Natural killer cell (primary cell): Measurements from ENCODE around the gene ZDHHC16. TPM values are rescaled to one million over a fixed set of nuclear protein-coding genes. Genes with fewer than 3 reads are reported as not detected.
"Not testable (repeated sequence)": the region's sequence is repeated elsewhere in the genome, so short reads cannot be mapped to it uniquely, and the experiment has no call there.

Experiments
- ATAC-seq, 3 donors: fragments of 150-1000 bp in 2 of 3; fragments of 200-7000 bp in 1 of 3; cut with Tn5 transposase; 1 replicate in 1 of 3; 2 replicates in 2 of 3; pipeline ENCODE4 v1.10.0; 2021; ENCODE audit warnings: mild to moderate bottlenecking in 2 of 3, moderate library complexity in 2 of 3
- DNase-seq, 2 donors: peaks; one replicate each; pipeline versions ENCODE4 v3.0.0 to v3.0.0-alpha.2; 2013 to 2021; ENCODE audit warnings: mixed read lengths in 1 of 2
- H3K27ac ChIP-seq: one replicate; pipeline ENCODE4 v1.5.1; 2013; ENCODE audit warnings: mild to moderate bottlenecking, low read length
- H3K27me3 ChIP-seq: one replicate; pipeline ENCODE4 v1.6.1; 2013; ENCODE audit warnings: low read length; ENCODE audit not compliant: control insufficient read depth, insufficient read depth
- H3K36me3 ChIP-seq: one replicate; pipeline ENCODE4 v1.6.1; 2013; ENCODE audit warnings: low read length; ENCODE audit not compliant: control insufficient read depth, insufficient read depth
- H3K4me1 ChIP-seq: one replicate; pipeline ENCODE4 v1.6.1; 2013; ENCODE audit warnings: low read length; ENCODE audit not compliant: control insufficient read depth, insufficient read depth
- H3K4me3 ChIP-seq: one replicate; pipeline ENCODE4 v1.5.1; 2013; ENCODE audit warnings: low read length
- H3K9me3 ChIP-seq: one replicate; pipeline ENCODE4 v1.6.1; 2013; ENCODE audit warnings: low read length; ENCODE audit not compliant: control insufficient read depth, insufficient read depth
- H3K27ac Mint-ChIP-seq, 2 donors: one replicate each; pipeline ENCODE4 v1.8.0; 2022; ENCODE audit warnings: mild to moderate bottlenecking in 2 of 2, mixed read lengths in 2 of 2, moderate library complexity in 1 of 2
- H3K27me3 Mint-ChIP-seq, 2 donors: one replicate each; pipeline ENCODE4 v1.8.0; 2022; ENCODE audit warnings: low read depth in 2 of 2, mixed read lengths in 2 of 2
- H3K36me3 Mint-ChIP-seq: one replicate; pipeline ENCODE4 v1.8.0; 2022; ENCODE audit warnings: mixed read lengths
- H3K4me1 Mint-ChIP-seq, 2 donors: one replicate each; pipeline ENCODE4 v1.8.0; 2022; ENCODE audit warnings: mixed read lengths in 2 of 2
- H3K4me3 Mint-ChIP-seq: one replicate; pipeline ENCODE4 v1.8.0; 2022; ENCODE audit warnings: mild to moderate bottlenecking, moderate library complexity, mixed read lengths
- H3K9me3 Mint-ChIP-seq, 2 donors: one replicate each; pipeline ENCODE4 v1.8.0; 2022; ENCODE audit warnings: mixed read lengths in 2 of 2
- CTCF ChIP-seq: fragments of 200-600 bp; IDR thresholded peaks from one replicate; pipeline ENCODE4 v1.8.0; 2022; ENCODE audit warnings: antibody characterized with exemption
- WGBS: methylation state at CpG from one replicate; pipeline ENCODE4 v1.1.7; 2013; ENCODE audit warnings: missing lambda C conversion rate; ENCODE audit not compliant: insufficient coverage; 5-methylcytosine and 5-hydroxymethylcytosine counted together
- intact Hi-C: fragments of 100-400 bp; cut with micrococcal nuclease; formaldehyde crosslinking; loops from one replicate; pipeline ENCODE4 v1.14.2; 2022
- total RNA-seq, 4 donors: library from RNA; stranded (reverse); fragments of 120-200 nt in 1 of 4; gene quantifications; one replicate each; pipeline versions ENCODE4 v1.2.3 to v1.2.4, GENCODE V29; 2013 to 2022

The ZDHHC16 gene
- total RNA-seq, 3 donors from 2014 or later (not counting 1 experiment from before 2014, with no cell fraction given): 11.3 to 18.7 (median 12.7) TPM

- H3K9me3 Mint-ChIP-seq: no peaks in the 10 kb centered on the region
- Histone ChIP-seq H3K27me3 (no peaks in the 10 kb centered on the region), H3K9me3 (no peaks in the 10 kb centered on the region), H3K36me3 (peaks cover 80% of the 10 kb centered on the region), H3K4me3 (no peak overlapping the region), H3K27ac (no peak overlapping the region), H3K4me1 (no peaks in the 10 kb centered on the region)
- ATAC-seq (no peak), DNase-seq (no peak)
- no peaks in the 10 kb centered on the region for H3K36me3 Mint-ChIP-seq
- TF ChIP-seq CTCF: no peak
- no peak overlapping the region for H3K4me3 Mint-ChIP-seq
- H3K27me3 Mint-ChIP-seq: no peaks in the 10 kb centered on the region
- no peak overlapping the region for H3K27ac Mint-ChIP-seq
- intact Hi-C loops: no loop called here
- WGBS: 96% methylated on average over 7 of the region's 7 CpGs
- no peaks in the 10 kb centered on the region for H3K4me1 Mint-ChIP-seq
Measured at GRCh38 chr10:97465982-97466381, 20.0 kb downstream of the ZDHHC16 start.

GRCh38 chr10:97466755-97467154 lies 20.8 kb downstream of the ZDHHC16 start:
- H3K27me3 Mint-ChIP-seq: no peaks in the 10 kb centered on the region
- Histone ChIP-seq H3K4me3 (no peak overlapping the region), H3K36me3 (peaks cover 75% of the 10 kb centered on the region), H3K27ac (no peak overlapping the region), H3K4me1 (no peaks in the 10 kb centered on the region), H3K9me3 (no peaks in the 10 kb centered on the region), H3K27me3 (no peaks in the 10 kb centered on the region)
- no peaks in the 10 kb centered on the region for H3K36me3 Mint-ChIP-seq
- no peak for TF ChIP-seq CTCF
- H3K4me3 Mint-ChIP-seq: no peak overlapping the region
- no peak overlapping the region for H3K27ac Mint-ChIP-seq
- no peaks in the 10 kb centered on the region for H3K4me1 Mint-ChIP-seq
- no peaks in the 10 kb centered on the region for H3K9me3 Mint-ChIP-seq
- DNase-seq (no peak), ATAC-seq (no peak)
- 100% methylated on average over 4 of the region's 4 CpGs for WGBS
- intact Hi-C loops: no loop called here

GRCh38 chr10:97468162-97468561 lies 22.2 kb downstream of the ZDHHC16 start:
- WGBS: 80% methylated on average over 3 of the region's 3 CpGs
- no peak for TF ChIP-seq CTCF
- Histone ChIP-seq H3K9me3 (no peaks in the 10 kb centered on the region), H3K4me3 (no peak overlapping the region), H3K36me3 (peaks cover 68% of the 10 kb centered on the region), H3K27ac (no peak overlapping the region), H3K27me3 (no peaks in the 10 kb centered on the region), H3K4me1 (no peaks in the 10 kb centered on the region)
- Mint-ChIP-seq H3K27ac (no peak overlapping the region), H3K27me3 (no peaks in the 10 kb centered on the region), H3K36me3 (peaks cover 2% of the 10 kb centered on the region), H3K9me3 (no peaks in the 10 kb centered on the region), H3K4me3 (no peak overlapping the region), H3K4me1 (no peaks in the 10 kb centered on the region)
- DNase-seq (no peak), ATAC-seq (no peak)
- intact Hi-C loops: no loop called here

- ATAC-seq, H3K9me3 ChIP-seq, H3K9me3 Mint-ChIP-seq, H3K36me3 Mint-ChIP-seq, H3K4me1 Mint-ChIP-seq, H3K4me1 ChIP-seq, intact Hi-C loops, H3K4me3 ChIP-seq, H3K27ac ChIP-seq, H3K27me3 Mint-ChIP-seq, H3K27me3 ChIP-seq, DNase-seq, H3K27ac Mint-ChIP-seq, H3K4me3 Mint-ChIP-seq: not testable (repeated sequence)
- 95% methylated on average over 12 of the region's 12 CpGs for WGBS
- peaks cover 67% of the 10 kb centered on the region for H3K36me3 ChIP-seq
Measured at GRCh38 chr10:97468781-97469180, 22.8 kb downstream of the ZDHHC16 start.
